HG03442 (cell line): ENCODE measurements around the gene BIRC2.
"Not testable (repeated sequence)": the region's sequence is repeated elsewhere in the genome, so short reads cannot be mapped to it uniquely, and the experiment has no call there.

Source experiments
- ATAC-seq: cut with Tn5 transposase; IDR thresholded peaks from one replicate; pipeline ENCODE4 v1.9.1; 2021; ENCODE audit warnings: mild to moderate bottlenecking, moderate library complexity; ENCODE audit not compliant: unreplicated experiment

The BIRC2 gene

DNA sequence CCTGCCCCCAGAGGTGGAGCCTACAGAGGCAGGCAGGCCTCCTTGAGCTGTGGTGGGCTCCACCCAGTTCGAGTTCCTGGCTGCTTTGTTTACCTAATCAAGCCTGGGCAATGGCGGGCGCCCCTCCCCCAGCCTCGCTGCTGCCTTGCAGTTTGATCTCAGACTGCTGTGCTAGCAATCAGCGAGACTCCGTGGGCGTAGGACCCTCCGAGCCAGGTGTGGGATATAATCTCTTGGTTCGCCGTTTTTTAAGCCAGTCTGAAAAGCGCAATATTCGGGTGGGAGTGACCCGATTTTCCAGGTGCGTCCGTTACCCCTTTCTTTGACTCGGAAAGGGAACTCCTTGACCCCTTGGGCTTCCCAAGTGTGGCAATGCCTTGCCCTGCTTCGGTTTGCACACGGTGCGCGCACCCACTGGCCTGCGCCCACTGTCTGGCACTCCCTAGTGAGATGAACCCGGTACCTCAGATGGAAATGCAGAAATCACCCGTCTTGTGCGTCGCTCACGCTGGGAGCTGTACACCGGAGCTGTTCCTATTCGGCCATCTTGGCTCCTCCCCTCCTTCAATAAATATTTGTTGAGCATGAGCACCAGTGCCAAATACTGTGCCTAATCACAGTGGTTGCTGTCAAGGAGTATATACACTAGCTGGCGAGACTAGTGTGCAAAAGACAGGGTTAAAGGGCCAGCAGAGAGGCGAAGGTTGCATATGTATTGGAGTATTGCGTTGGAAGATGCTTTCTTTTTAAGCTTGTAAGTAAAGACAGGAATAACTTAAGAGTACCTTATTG is 27.8 kb downstream of the BIRC2 start:
- not testable (repeated sequence) for ATAC-seq

- ATAC-seq: no peak
Observed at GRCh38 chr11:102375720-102376399, 28.8 kb downstream of the BIRC2 start.

- ATAC-seq: no peak
Observed at GRCh38 chr11:102377891-102378290, 30.9 kb downstream of the BIRC2 start.

GRCh38 chr11:102378818-102379217 is 31.8 kb downstream of the BIRC2 start:
- no peak for ATAC-seq

DNA sequence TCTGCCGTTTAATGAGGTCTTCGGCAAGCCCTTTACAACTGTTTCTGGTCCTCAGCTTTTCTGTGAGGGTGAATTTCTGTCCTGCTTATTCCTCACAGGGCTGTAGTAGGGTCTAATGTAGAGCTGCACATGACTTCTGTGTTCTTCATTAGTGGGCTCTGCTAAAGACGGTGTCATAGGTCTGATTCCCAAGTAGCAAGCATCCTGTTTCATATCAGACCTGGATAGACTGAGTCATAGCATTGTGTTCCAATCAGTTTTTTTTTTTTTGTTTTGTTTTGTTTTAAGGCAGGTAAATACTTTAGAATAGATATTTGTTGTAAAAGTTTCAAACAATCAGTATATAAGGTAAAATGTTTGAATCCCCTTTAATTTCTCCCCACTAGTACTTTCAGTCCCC is 35.4 kb downstream of the BIRC2 start:
- ATAC-seq: no peak

GRCh38 chr11:102383839-102384238 is 36.8 kb downstream of the BIRC2 start:
- ATAC-seq: no peak

GRCh38 chr11:102384419-102385079 is 37.5 kb downstream of the BIRC2 start:
- no peak for ATAC-seq

DNA sequence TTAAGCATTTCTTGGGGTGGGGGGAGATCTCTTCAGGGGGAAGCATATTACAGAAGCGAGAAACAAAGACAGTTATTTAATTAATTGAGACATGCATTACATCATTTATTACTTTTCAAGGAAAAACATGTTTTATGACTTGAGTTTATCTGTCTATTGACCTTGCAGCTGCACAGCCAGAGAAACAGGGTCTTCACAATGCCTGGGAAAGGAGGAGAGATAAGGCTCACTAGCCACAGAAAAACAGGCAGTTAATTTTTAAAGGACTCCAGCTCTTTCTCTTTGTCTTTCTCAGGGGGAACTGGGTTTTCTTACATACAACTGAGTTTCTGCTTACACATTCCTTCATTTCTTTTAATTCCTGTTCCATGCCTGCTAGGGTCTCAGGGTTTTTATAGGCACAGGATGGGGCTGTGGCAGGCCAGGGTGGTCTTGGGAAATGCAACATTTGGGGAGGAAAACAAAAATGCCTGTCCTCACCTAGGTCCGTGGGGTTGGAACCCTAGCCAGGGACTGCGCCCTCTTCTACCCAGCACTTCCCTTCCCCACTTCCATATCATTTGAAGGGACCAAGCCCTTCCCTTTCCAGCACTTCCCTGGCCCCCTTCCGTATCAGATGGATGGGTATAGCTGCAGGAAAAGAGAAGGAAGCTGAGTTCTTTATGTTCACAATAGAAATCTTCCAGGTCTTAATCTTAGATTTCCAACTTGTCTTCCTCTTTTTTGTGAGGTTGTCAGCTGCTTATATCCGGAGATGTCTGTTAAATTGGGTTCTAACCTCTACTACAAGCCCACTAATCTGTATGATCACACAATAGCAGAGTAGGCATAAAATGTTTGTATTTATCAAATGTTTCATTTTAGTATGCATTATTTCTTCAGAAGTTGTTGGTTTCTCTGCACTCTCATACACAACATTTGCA is 38.3 kb downstream of the BIRC2 start:
- ATAC-seq: no peak

DNA sequence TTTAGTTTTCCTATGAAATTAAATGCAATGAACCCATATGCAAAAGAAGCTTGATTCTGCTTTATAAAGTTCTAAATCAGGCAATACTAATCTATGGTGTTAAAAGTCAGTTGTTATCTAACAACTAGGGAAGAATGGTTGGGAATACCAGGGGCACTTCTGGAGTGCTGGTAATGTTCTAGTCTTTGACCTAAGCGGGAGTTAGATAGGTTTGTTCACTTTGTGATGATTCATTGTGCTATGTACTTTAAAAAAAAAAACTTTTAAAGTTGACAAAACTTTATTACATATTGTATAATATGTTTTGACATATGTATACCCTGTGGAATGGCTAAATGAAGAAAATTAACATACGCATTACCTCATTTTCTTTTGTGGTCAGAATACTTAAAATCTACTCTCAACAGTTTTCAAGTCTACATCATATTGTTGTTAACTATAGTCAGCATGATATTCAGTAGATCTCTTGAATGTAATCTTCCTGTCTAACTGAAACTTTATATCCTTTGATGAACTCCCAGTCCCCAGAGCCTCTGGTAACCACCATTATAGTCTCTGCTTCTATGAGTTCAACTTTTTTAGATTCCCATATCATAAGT is 39.2 kb downstream of the BIRC2 start:
- no peak for ATAC-seq

DNA sequence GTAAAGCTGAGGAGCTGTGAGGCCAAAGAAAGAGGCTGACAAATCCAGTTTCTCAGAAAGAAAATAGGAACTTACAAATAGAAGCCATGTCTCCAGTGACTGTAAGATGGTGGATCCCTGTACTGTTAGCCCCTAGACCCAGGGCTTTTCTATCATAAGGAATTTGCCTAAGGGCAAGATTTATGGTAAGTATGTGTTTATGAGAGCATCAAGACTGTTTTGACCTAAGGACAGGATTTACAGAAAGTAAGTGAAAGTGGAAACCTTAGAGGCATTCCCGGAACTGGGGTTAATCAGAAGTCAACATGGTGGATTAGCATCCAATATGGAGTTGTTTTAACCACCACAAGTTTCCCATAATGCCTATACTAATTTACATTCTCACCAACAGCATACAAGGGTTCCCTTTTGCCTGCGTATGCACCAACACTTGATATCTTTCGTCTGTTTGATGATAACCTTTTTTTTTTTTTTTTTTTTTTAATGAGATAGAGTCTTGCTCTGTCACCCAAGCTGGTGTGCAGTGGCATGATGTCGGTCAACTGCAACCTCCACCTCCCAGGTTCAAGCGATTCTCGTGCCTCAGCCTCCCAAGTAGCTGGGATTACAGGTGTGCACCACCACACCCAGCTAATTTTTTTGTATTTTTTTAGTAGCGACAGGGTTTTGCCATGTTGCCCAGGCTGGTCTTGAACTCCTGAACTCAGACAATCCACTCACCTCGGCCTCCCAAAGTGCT is 40.2 kb downstream of the BIRC2 start:
- ATAC-seq: no peak

DNA sequence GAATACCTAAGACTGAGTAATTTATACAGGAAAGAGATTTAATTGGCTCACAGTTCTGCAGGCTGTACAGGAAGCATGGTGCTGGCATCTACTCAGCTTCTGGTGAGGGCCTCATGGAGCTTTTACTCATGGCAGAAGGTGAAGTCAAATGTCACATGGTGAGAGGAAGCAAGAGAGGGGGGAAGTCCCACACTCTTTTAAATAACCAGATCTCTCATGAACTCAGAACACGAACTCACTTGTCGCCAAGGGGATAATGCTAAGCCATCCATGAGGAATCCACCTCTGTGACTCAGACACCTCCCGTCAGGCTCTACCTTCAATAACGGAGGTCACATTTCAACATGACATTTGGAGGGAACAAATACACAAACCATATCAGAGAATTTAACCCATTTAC is 42.2 kb downstream of the BIRC2 start:
- ATAC-seq: no peak

GRCh38 chr11:102390667-102391465 is 43.9 kb downstream of the BIRC2 start:
- ATAC-seq: peak; percentile 88

DNA sequence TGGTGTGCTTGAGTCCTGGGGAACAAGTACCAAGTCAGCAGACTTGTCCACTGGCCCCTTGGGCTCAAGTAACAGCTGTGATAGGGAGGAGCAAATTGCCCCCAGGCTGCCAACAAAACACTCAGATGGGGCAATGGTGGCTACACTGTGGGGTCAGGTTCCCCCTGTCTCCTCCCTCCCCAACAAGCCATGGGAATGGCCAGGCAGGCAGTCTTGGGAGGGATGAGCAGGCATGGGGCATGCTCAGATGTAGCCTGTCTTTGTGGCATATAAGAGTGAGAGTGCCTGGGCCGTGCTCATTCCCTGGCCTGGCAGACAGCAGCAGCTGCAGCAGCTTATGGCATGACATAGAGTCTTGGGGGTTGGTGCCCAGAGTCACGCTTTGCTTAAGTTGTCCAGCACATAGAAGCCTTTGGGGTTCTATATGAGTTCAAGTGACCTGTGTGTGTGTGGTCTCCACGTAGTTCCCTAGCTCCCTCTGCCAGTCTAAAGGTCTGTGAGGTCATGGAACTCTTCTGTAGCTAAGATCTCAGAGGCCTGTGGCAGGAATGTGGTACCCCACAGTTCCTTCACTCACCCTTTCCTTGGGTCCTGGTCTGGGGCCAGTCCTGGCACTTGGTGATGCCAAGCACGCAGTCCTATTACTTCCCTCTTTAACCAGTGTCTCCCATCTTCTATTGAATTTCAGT is 44.7 kb downstream of the BIRC2 start:
- ATAC-seq: no peak

- ATAC-seq: no peak
Observed at GRCh38 chr11:102393272-102393730, 46.3 kb downstream of the BIRC2 start.

DNA sequence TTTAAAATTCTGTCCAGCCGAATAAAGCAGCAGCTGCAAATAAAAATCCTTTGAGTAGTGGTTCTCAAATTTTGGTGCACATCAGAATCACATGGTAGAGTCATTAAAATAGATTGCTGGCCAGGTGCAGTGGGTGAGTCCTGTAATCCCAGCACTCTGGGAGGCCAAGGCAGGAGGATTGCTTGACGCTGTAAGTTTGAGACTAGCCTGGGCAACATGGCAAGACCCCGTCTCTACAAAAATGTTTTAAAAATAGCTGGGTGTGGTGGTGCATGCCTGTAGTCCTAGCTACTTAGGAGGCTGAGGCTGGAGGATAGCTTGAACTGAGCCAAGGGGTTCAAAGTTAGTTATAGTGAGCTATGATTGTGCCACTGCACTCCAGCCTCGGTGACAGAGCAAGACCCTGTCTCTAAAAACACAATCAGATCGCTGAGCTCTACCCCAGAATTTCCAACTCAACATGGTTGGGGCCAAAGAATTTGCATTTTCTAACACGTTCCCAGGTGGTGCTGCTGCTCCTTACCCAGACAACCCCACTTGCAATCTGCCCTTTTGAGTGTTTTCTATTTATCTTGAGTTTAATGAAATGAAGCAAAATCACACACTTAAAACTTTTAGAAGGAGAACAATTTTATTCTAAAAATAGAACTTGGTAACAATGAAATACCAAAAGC is 48.8 kb downstream of the BIRC2 start:
- no peak for ATAC-seq

DNA sequence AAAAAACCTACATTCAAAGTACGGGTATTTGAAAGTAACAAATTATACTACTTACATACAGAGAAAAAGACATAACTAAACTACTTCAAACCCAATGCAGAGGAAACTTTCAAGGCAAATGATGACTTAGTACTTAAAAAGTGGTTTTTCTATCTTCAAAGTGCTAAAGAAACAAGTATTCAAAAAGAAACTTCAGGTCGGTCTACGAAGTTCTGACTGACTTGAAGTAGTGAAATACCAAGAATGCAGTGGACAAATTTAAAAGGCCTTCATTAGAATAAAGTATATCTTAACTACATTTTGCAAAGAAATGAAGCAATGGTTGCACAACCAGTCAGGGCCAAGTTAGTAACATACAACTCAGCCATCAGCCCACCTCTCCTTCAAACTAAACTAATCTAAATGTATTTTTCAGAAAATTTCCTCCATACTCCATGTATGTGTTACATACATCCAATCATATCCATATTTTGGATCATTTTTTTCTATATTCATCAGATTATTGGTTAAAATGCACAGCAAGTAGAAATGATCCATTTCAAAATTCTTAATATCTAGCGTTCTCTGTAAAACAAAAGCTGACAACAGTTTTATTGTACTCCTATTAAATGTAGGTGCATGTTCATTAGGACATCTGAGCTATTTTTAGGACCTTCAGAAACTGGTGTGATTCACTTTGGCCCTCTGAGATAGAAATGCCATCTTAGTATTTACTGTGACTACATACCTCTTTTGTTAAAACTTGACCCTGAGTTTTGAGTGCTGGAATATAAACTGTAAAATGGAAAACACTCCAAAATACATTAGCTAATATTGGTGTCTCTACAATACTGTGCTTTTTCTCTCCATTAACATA is 49.9 kb downstream of the BIRC2 start:
- no peak for ATAC-seq

DNA sequence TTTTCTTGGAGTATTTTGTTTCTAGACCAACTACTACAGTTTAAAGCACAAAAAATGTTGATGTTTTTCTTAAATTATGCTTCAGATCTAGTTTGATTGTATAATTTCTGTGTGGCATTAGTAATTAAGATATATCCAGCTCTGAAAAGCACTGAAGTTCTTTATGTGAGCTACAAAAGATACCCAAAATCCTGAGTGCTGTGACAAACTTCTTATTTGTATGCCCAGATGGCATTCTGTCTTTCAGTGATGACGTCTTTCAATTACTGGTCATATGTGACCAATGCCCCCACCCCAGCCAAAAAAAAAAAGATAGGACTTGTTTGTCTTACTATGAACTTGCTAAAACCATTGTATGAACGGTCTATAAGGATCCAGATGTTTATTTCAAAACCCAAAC is 51.3 kb downstream of the BIRC2 start:
- ATAC-seq: no peak
